ENCODE results near the gene MIPOL1. TPM values are rescaled to one million over a fixed set of nuclear protein-coding genes. Genes with fewer than 3 reads are reported as not detected.
"Not testable (repeated sequence)": the region's sequence is repeated elsewhere in the genome, so short reads cannot be mapped to it uniquely, and the experiment has no call there.

The MIPOL1 gene
- total RNA-seq, 1 donor from 2014 or later, result 11.1 TPM

DNA sequence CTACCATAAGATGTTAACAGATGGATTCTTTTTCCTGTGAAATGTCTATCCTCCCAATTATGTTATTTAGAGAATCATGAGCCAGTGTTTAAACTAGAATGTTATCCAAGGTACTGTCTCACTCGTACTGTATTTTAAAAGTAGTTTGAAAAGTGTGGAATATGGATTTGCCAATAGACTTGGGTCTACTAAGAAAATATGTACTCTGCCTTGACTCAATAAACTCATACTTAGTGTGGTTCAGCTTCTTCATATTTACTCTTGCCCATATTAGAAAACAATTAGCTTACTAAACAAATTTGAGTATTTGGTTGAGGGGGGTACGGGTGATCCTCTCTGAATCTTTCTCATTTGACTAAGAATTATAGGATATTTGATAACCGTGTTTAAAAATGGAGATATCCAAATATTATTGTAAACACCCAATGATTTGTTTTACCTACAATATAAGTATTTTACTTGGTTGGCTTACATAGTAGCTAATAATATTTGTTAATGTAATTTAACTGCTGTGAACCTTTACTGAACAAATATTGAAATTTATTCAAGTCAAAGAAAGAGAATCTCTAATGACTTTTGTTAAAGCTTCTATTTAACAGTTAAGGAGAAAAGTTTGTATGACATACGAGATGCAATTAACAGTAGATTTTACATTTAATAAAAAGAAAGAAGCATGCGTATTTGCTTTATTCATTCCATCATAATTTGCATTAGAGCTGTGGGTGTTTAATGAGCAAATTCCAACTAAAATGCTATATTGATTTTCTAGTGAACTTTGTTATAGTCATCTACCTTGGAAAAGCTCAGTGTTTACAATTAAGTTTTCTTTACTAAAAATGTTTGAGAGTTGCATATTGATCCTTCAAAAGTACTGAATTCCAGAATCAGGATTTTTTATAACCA, 81.2 kb downstream of the MIPOL1 start:
- H3K36me3 ChIP-seq (ENCODE audit: control insufficient read depth, insufficient read depth, low read length), result no peaks in the 10 kb centered on the region
- no peak for TF ChIP-seq CTCF (IDR thresholded peaks at IDR 0.05; ENCODE audit: insufficient read depth, low read length, severe bottlenecking)
- DNase-seq (ENCODE audit: low read depth) (no peak), FAIRE-seq (no peak)
- H3K27me3 ChIP-seq (ENCODE audit: control insufficient read depth, insufficient read depth, low read length), result no peaks in the 10 kb centered on the region
- H3K4me3 ChIP-seq (ENCODE audit: low read depth, low read length), result no peak overlapping the region

GRCh38 chr14:37279818-37280217, 82.1 kb downstream of the MIPOL1 start:
- no peak overlapping the region for H3K4me3 ChIP-seq (ENCODE audit: low read depth, low read length)
- FAIRE-seq (no peak), DNase-seq (ENCODE audit: low read depth) (no peak)
- H3K27me3 ChIP-seq (ENCODE audit: control insufficient read depth, insufficient read depth, low read length), result no peaks in the 10 kb centered on the region
- TF ChIP-seq CTCF (IDR thresholded peaks at IDR 0.05; ENCODE audit: insufficient read depth, low read length, severe bottlenecking), result no peak
- no peaks in the 10 kb centered on the region for H3K36me3 ChIP-seq (ENCODE audit: control insufficient read depth, insufficient read depth, low read length)

- Histone ChIP-seq H3K27me3 (ENCODE audit: control insufficient read depth, insufficient read depth, low read length) (no peaks in the 10 kb centered on the region), H3K36me3 (ENCODE audit: control insufficient read depth, insufficient read depth, low read length) (no peaks in the 10 kb centered on the region), H3K4me3 (ENCODE audit: low read depth, low read length) (no peak overlapping the region)
- no peak for FAIRE-seq
- DNase-seq (ENCODE audit: low read depth), result no peak
- no peak for TF ChIP-seq CTCF (IDR thresholded peaks at IDR 0.05; ENCODE audit: insufficient read depth, low read length, severe bottlenecking)
These were observed 87.0 kb downstream of the MIPOL1 start for GRCh38 chr14:37284760-37285159.

GRCh38 chr14:37285220-37285619, 87.5 kb downstream of the MIPOL1 start:
- H3K27me3 ChIP-seq (ENCODE audit: control insufficient read depth, insufficient read depth, low read length), result no peaks in the 10 kb centered on the region
- no peaks in the 10 kb centered on the region for H3K36me3 ChIP-seq (ENCODE audit: control insufficient read depth, insufficient read depth, low read length)
- no peak overlapping the region for H3K4me3 ChIP-seq (ENCODE audit: low read depth, low read length)
- DNase-seq (ENCODE audit: low read depth) (no peak), FAIRE-seq (no peak)
- no peak for TF ChIP-seq CTCF (IDR thresholded peaks at IDR 0.05; ENCODE audit: insufficient read depth, low read length, severe bottlenecking)

DNA sequence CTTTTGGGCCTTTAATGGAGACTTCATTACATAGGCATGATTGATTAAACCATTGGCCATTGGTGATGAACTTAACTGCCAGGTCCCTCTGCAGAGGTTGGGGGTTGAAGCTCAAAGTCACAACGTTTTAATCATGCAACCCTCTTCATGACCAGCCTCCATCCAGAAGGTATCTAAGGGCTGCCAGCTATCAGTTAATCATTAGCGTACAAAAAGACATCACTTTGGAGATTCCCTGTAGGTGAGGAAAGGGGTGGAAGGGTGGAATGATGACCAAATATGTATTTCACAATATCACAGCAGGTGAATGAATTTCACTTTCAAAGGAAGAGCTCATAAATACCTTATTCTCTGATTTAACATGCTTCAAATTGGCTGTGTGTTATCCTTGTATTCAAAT, 92.0 kb downstream of the MIPOL1 start:
- no peak for DNase-seq (ENCODE audit: low read depth)
- FAIRE-seq, result no peak
- Histone ChIP-seq H3K36me3 (ENCODE audit: control insufficient read depth, insufficient read depth, low read length) (peaks cover 1% of the 10 kb centered on the region), H3K4me3 (ENCODE audit: low read depth, low read length) (no peak overlapping the region), H3K27me3 (ENCODE audit: control insufficient read depth, insufficient read depth, low read length) (no peaks in the 10 kb centered on the region)
- TF ChIP-seq CTCF (IDR thresholded peaks at IDR 0.05; ENCODE audit: insufficient read depth, low read length, severe bottlenecking), result no peak

DNA sequence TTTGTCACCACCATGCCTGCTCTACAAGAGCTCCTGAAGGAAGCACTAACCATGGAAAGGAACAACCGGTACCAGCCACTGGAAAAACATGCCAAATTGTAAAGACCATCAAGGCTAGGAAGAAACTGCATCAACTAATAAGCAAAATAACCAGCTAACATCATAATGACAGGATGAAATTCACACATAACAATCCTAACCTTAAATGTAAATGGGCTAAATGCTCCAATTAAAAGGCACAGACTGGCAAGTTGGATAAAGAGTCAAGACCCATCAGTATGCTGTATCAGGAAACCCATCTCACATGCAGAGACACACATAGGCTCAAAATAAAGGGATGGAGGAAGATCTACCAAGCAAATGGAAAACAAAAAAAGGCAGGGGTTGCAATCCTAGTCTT, 97.5 kb downstream of the MIPOL1 start:
- not testable (repeated sequence) for H3K36me3 ChIP-seq (ENCODE audit: control insufficient read depth, insufficient read depth, low read length); DNase-seq (ENCODE audit: low read depth); H3K27me3 ChIP-seq (ENCODE audit: control insufficient read depth, insufficient read depth, low read length); H3K4me3 ChIP-seq (ENCODE audit: low read depth, low read length); FAIRE-seq
